GM12878 (cell line): ENCODE measurements around the gene AFAP1L2. TPM values are rescaled to one million over a fixed set of nuclear protein-coding genes. Genes with fewer than 3 reads are reported as not detected.

ENCODE experiments used
- ATAC-seq: fragments of 200-7000 bp; cut with Tn5 transposase; 3 replicates; pipeline ENCODE4 v1.9.1; 2020; ENCODE audit warnings: mild to moderate bottlenecking, moderate library complexity
- BruUV-seq: library from RNA; stranded (reverse); fragments of 400-500 nt; replicated peaks from 2 replicates; lab custom pipeline; 2021; lab: Mats Ljungman, UMichigan
- CTCF ChIA-PET: fragments of 300-600 bp; sonication (Branson Sonifier 250); formaldehyde crosslinking; extraction: SDS; loops from one replicate; lab custom pipeline; 2021; ENCODE audit warnings: inconsistent platforms; lab: Yijun Ruan, JAX
- POLR2A ChIA-PET: fragments of 350-600 bp; formaldehyde crosslinking; extraction: SDS; loops from one replicate; lab custom pipeline; 2021; ENCODE audit warnings: inconsistent platforms; lab: Charles Lee
- RAD21 ChIA-PET: fragments of 300-600 bp; sonication (Branson Sonifier 250); formaldehyde crosslinking; loops from one replicate; lab custom pipeline; 2023; ENCODE audit warnings: antibody characterized with exemption; ENCODE audit not compliant: unreplicated experiment; lab: Charles Lee
- SMC1A ChIA-PET: fragments of 300-600 bp; sonication (Branson Sonifier 250); formaldehyde crosslinking; loops from one replicate; lab custom pipeline; 2023; ENCODE audit not compliant: unreplicated experiment, uncharacterized antibody; lab: Charles Lee
- DNase-seq: peaks from one replicate; pipeline ENCODE4 v3.0.0-alpha.2; 2011; ENCODE audit warnings: low read depth, low spot score
- FAIRE-seq: peaks from 3 replicates; lab custom pipeline; 2011; peaks lifted over from hg19 to GRCh38; lab: Jason Lieb, UNC
- H2AFZ ChIP-seq: 2 replicates; pipeline ENCODE4 v1.6.0; 2011; ENCODE audit warnings: low read depth, low read length, control low read depth; ENCODE audit not compliant: control insufficient read depth
- H3K27ac ChIP-seq: 2 replicates; pipeline ENCODE4 v1.5.1; 2011; ENCODE audit warnings: control low read depth; ENCODE audit not compliant: control insufficient read depth, insufficient read depth
- H3K27me3 ChIP-seq, 2 experiments: replicated peaks in 1 of 2; 2 replicates each; pipeline versions ENCODE4 v1.6.0 to v1.6.1; 2011; ENCODE audit warnings: low read length in 1 of 2; ENCODE audit not compliant: control insufficient read depth in 2 of 2, insufficient read depth in 2 of 2
- H3K36me3 ChIP-seq, 2 experiments: 2 replicates each; pipeline ENCODE4 v1.5.1; 2011; ENCODE audit warnings: low read length in 1 of 2; ENCODE audit not compliant: control insufficient read depth in 2 of 2, insufficient read depth in 2 of 2
- H3K4me1 ChIP-seq: 2 replicates; pipeline ENCODE4 v1.6.1; 2011; ENCODE audit warnings: mild to moderate bottlenecking, low read length, moderate library complexity, mixed read lengths; ENCODE audit not compliant: control insufficient read depth, insufficient read depth
- H3K4me2 ChIP-seq: 2 replicates; pipeline ENCODE4 v1.6.0; 2011; ENCODE audit warnings: control low read depth; ENCODE audit not compliant: control insufficient read depth, insufficient read depth
- H3K4me3 ChIP-seq: fragments of 200-600 bp; sonication (generic); 2 replicates; pipeline ENCODE4 v1.5.1; 2016
- H3K79me2 ChIP-seq: 2 replicates; pipeline ENCODE4 v1.6.0; 2011; ENCODE audit warnings: low read length; ENCODE audit not compliant: control insufficient read depth, insufficient read depth
- H3K9ac ChIP-seq: 2 replicates; pipeline ENCODE4 v1.8.0; 2011; ENCODE audit warnings: low read length, control low read depth, mixed read lengths; ENCODE audit not compliant: control insufficient read depth, insufficient read depth
- H3K9me3 ChIP-seq: replicated peaks from 3 replicates; pipeline ENCODE4 v1.5.1; 2011; ENCODE audit warnings: mild to moderate bottlenecking, low read length; ENCODE audit not compliant: control insufficient read depth, insufficient read depth
- H4K20me1 ChIP-seq: 2 replicates; pipeline ENCODE4 v1.6.0; 2011; ENCODE audit not compliant: control insufficient read depth, insufficient read depth
- CBFB ChIP-seq: IDR thresholded peaks from 2 replicates; pipeline ENCODE4 v1.6.1; 2016; ENCODE audit warnings: antibody characterized with exemption, low read depth
- ESRRA ChIP-seq: IDR thresholded peaks from 2 replicates; pipeline ENCODE4 v1.6.1; 2012; ENCODE audit warnings: mild to moderate bottlenecking, low read length, improper control_type of control experiment
- GATAD2B ChIP-seq: fragments of 450-650 bp; conservative IDR thresholded peaks from 2 replicates; pipeline ENCODE4 v1.6.1; 2017; ENCODE audit warnings: low read depth, mild to moderate bottlenecking, moderate library complexity
- MXI1 ChIP-seq: fragments of 150-350 bp; IDR thresholded peaks from 2 replicates; pipeline ENCODE4 v1.6.1; 2011; ENCODE audit warnings: low read depth, mild to moderate bottlenecking, inconsistent platforms, low read length, improper control_type of control experiment
- MYC ChIP-seq: IDR thresholded peaks from 2 replicates; pipeline ENCODE4 v1.6.1; 2011; ENCODE audit warnings: mild to moderate bottlenecking, low read length, moderate library complexity, inconsistent platforms; ENCODE audit not compliant: insufficient read depth, insufficient replicate concordance, insufficient read length, severe bottlenecking
- POLR2A ChIP-seq: IDR thresholded peaks from 2 replicates; pipeline ENCODE4 v1.6.1; 2011; ENCODE audit warnings: low read depth, mild to moderate bottlenecking, low read length
- POLR2AphosphoS5 ChIP-seq: IDR thresholded peaks from 2 replicates; pipeline ENCODE4 v1.6.1; 2011; ENCODE audit warnings: mild to moderate bottlenecking, low read length, inconsistent platforms
- SIX5 ChIP-seq: IDR thresholded peaks from 2 replicates; pipeline ENCODE4 v1.6.1; 2011; ENCODE audit warnings: mild to moderate bottlenecking, low read depth, low read length, moderate library complexity; ENCODE audit not compliant: severe bottlenecking
- TARDBP ChIP-seq: IDR thresholded peaks from 2 replicates; pipeline ENCODE4 v1.6.1; 2016; ENCODE audit warnings: borderline replicate concordance
- ZBED1 ChIP-seq: IDR thresholded peaks from 2 replicates; pipeline ENCODE4 v1.6.1; 2016; ENCODE audit warnings: borderline replicate concordance
- WGBS: methylation state at CpG from one replicate; pipeline ENCODE4 v1.1.6; 2016; ENCODE audit warnings: low lambda C conversion rate; ENCODE audit not compliant: insufficient replicate concordance, insufficient coverage; ENCODE audit errors: missing lambda C conversion rate; 5-methylcytosine and 5-hydroxymethylcytosine counted together
- in situ Hi-C: fragments of 300-500 bp; cut with MboI; formaldehyde crosslinking; loops from 9 replicates; pipeline ENCODE4 v1.14.3; 2018; ENCODE audit warnings: mixed read lengths
- intact Hi-C: fragments of 100-400 bp; cut with micrococcal nuclease; formaldehyde crosslinking; loops from one replicate; pipeline ENCODE4 v1.14.2; 2022; ENCODE audit not compliant: unreplicated experiment
- polyA plus RNA-seq, 11 experiments: library from polyadenylated mRNA; depleted of rRNA in 4 of 11; unstranded in 6 of 11; stranded (reverse) in 5 of 11; fragments of >200 nt; fragmentation: Nextera tagmentation in 4 of 11; fragmentation: Illumina TruSeq in 1 of 11; extraction: Ambion mirVana in 4 of 11; extraction: Trizol in 1 of 11; gene quantifications; 1 replicate in 1 of 11; 2 replicates in 10 of 11; pipeline versions ENCODE4 v1.2.1 to v1.2.3, GENCODE V29; 2011 to 2016; ENCODE audit warnings: inconsistent platforms in 2 of 11, missing spikeins in 2 of 11, low read depth in 1 of 11
- total RNA-seq, 4 experiments: library from RNA; depleted of rRNA in 3 of 4; stranded (reverse); fragments of >200 nt in 3 of 4; fragmentation: Illumina TruSeq in 1 of 4; extraction: Trizol in 1 of 4; gene quantifications; 2 replicates each; pipeline versions ENCODE4 v1.2.1 to v1.2.3, GENCODE V29; 2013 to 2021
- TF ChIP-seq, protein P1 (sequence below): IDR thresholded peaks from 2 replicates; pipeline ENCODE4 v1.6.1; 2012; ENCODE audit warnings: low read depth, low read length, improper control_type of control experiment
- TF ChIP-seq, protein P2 (sequence below): fragments of 450-650 bp; IDR thresholded peaks from 2 replicates; pipeline ENCODE4 v1.6.1; 2018; ENCODE audit warnings: borderline replicate concordance, mild to moderate bottlenecking; ENCODE audit not compliant: partially characterized antibody
- TF ChIP-seq, protein P3 (sequence below): fragments of 450-650 bp; formaldehyde crosslinking; IDR thresholded peaks from 2 replicates; pipeline ENCODE4 v1.4.0; 2020; ENCODE audit warnings: mild to moderate bottlenecking, moderate library complexity

AFAP1L2 gene
- total and polyA plus RNA-seq, 10 of the 15 experiments (the other 5 are each of a cell fraction or from before 2014, with no cell fraction given): 0.03 to 4.0 (median 0.34) TPM

GRCh38 chr10:114320249-114321116, 83.8 kb downstream of the AFAP1L2 start (continued):
- TF ChIP-seq, protein P1, sequence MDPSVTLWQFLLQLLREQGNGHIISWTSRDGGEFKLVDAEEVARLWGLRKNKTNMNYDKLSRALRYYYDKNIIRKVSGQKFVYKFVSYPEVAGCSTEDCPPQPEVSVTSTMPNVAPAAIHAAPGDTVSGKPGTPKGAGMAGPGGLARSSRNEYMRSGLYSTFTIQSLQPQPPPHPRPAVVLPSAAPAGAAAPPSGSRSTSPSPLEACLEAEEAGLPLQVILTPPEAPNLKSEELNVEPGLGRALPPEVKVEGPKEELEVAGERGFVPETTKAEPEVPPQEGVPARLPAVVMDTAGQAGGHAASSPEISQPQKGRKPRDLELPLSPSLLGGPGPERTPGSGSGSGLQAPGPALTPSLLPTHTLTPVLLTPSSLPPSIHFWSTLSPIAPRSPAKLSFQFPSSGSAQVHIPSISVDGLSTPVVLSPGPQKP: no peak
- TF ChIP-seq CBFB: no peak

GRCh38 chr10:114319406-114320248, 84.7 kb downstream of the AFAP1L2 start:
- no peaks in the 10 kb centered on the region for H4K20me1 ChIP-seq
- no peaks in the 10 kb centered on the region for H3K79me2 ChIP-seq
- POLR2A ChIA-PET: no interaction called here
- H3K9ac ChIP-seq: no peak overlapping the region
- SMC1A ChIA-PET: interaction anchor here (0.7 kb wide), 1 partner anchor 16 kb away, joined by 4 read pairs; no protein-coding TSS in a partner anchor
- in situ Hi-C loops (loop anchor here (25.0 kb wide), 2 partner anchors 107 to 468 kb away; no protein-coding TSS in a partner anchor), intact Hi-C loops (no loop called here)
- no peaks in the 10 kb centered on the region for H3K4me1 ChIP-seq
- FAIRE-seq (no peak), ATAC-seq (no peak), DNase-seq (no peak)
- no peaks in the 10 kb centered on the region for H3K36me3 ChIP-seq
- H3K9me3 ChIP-seq: no peaks in the 10 kb centered on the region
- no peak overlapping the region for H3K27ac ChIP-seq
- CTCF ChIA-PET: interaction anchor here (1.8 kb wide), 1 partner anchor 16 kb away, joined by 4 read pairs; no protein-coding TSS in a partner anchor
- H3K27me3 ChIP-seq: no peaks in the 10 kb centered on the region; a peak in 1 of 4 replicates
- no peak overlapping the region for H2AFZ ChIP-seq
- H3K4me2 ChIP-seq: no peak overlapping the region
- 36% methylated on average over 18 of the region's 18 CpGs for WGBS
- RAD21 ChIA-PET: no interaction called here
- no peak overlapping the region for H3K4me3 ChIP-seq
- BruUV-seq: no TSS peak
- TF ChIP-seq MXI1 (no peak), TARDBP (no peak), POLR2A (no peak), ESRRA (no peak), ZBED1 (no peak), GATAD2B (no peak), SIX5 (no peak), MYC (no peak), POLR2AphosphoS5 (no peak)
- TF ChIP-seq, protein P2, sequence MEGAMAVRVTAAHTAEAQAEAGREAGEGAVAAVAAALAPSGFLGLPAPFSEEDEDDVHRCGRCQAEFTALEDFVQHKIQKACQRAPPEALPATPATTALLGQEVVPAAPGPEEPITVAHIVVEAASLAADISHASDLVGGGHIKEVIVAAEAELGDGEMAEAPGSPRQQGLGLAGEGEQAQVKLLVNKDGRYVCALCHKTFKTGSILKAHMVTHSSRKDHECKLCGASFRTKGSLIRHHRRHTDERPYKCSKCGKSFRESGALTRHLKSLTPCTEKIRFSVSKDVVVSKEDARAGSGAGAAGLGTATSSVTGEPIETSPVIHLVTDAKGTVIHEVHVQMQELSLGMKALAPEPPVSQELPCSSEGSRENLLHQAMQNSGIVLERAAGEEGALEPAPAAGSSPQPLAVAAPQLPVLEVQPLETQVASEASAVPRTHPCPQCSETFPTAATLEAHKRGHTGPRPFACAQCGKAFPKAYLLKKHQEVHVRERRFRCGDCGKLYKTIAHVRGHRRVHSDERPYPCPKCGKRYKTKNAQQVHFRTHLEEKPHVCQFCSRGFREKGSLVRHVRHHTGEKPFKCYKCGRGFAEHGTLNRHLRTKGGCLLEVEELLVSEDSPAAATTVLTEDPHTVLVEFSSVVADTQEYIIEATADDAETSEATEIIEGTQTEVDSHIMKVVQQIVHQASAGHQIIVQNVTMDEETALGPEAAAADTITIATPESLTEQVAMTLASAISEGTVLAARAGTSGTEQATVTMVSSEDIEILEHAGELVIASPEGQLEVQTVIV: no peak
- TF ChIP-seq, protein P3, sequence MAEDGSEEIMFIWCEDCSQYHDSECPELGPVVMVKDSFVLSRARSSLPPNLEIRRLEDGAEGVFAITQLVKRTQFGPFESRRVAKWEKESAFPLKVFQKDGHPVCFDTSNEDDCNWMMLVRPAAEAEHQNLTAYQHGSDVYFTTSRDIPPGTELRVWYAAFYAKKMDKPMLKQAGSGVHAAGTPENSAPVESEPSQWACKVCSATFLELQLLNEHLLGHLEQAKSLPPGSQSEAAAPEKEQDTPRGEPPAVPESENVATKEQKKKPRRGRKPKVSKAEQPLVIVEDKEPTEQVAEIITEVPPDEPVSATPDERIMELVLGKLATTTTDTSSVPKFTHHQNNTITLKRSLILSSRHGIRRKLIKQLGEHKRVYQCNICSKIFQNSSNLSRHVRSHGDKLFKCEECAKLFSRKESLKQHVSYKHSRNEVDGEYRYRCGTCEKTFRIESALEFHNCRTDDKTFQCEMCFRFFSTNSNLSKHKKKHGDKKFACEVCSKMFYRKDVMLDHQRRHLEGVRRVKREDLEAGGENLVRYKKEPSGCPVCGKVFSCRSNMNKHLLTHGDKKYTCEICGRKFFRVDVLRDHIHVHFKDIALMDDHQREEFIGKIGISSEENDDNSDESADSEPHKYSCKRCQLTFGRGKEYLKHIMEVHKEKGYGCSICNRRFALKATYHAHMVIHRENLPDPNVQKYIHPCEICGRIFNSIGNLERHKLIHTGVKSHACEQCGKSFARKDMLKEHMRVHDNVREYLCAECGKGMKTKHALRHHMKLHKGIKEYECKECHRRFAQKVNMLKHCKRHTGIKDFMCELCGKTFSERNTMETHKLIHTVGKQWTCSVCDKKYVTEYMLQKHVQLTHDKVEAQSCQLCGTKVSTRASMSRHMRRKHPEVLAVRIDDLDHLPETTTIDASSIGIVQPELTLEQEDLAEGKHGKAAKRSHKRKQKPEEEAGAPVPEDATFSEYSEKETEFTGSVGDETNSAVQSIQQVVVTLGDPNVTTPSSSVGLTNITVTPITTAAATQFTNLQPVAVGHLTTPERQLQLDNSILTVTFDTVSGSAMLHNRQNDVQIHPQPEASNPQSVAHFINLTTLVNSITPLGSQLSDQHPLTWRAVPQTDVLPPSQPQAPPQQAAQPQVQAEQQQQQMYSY (CRISPR knock-in tag): no peak
